Stimulated activated naive CD8-positive, alpha-beta T cell treated with anti-CD3 and anti-CD28 coated beads, Interleukin-15, Interleukin-2, amounts not matched to agents 100 U/mL and 50 U/mL, for 24 hours (primary cell): ENCODE results near the gene PAFAH2.
A peak's percentile ranks its signal among the peaks of the same experiment; 100 is the strongest.

Source experiments
- ATAC-seq: fragments of 150-1000 bp; cut with Tn5 transposase; one replicate; pipeline ENCODE4 v1.10.0; 2021
- DNase-seq: peaks from one replicate; pipeline ENCODE4 v3.0.0; 2021

Gene PAFAH2

DNA sequence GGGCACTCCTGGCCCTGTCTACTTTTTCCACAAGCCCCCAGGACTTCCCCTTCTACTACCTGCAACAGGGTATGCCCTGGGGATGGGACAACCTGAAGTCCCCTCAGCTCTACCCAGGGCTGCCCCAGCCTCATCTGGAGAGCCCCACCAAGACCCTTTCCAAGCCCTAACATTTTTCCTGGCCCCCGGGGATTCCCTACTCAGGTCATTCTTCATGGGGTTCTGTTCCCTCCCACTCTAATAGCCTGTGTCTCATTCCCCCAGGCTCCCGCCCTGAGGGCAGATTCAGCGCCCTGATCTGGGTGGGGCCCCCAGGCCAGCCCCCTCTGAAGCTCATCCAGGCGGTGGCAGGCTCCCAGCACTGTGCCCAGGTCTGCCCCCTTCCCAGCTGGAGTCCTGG, 33.3 kb upstream of the PAFAH2 start:
- ATAC-seq = no peak

GRCh38 chr1:26029864-26030481, 32.1 kb upstream of the PAFAH2 start:
- no peak for ATAC-seq

More for the DNA sequence above, 33.3 kb upstream of the PAFAH2 start:
- DNase-seq = no peak

DNA sequence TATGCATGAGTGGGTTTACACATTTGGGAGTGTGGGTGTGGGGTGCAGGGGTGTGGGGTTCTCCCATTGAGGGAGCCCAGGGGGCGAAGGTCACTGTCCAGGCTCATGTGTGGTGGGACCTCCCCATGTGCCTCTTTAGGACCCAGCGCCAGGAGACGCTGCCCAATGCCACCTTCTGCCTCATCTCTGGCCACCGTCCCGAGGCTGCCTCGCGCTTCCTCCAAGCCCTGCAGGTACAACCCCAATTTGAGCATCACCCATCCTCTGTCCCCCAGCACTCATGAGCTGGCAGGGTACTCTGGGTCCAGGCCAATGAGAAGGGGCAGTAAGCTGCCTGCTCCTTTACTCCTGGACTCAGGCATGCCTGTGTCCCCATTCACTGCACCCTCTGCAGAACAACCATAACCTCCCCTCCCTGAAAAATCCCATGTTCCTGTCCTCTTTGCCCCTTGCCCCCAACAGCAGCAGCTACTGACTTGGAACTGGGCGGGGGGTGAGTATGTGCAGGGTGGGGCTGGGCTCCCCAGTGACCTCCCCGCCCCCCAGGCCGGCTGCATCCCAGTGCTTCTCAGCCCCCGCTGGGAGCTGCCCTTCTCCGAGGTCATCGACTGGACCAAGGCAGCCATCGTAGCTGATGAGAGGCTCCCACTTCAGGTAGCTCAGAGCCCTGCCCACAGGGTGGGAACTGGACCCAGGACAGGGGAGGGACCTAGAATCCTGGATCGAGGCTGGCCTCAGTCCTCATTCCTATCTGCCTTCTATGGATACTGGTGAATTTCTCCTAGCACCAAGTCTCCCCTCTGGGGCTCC, 31.4 kb upstream of the PAFAH2 start:
- no peak for ATAC-seq
- DNase-seq = no peak

More at GRCh38 chr1:26029864-26030481, 32.1 kb upstream of the PAFAH2 start:
- no peak for DNase-seq

- no peak for DNase-seq
- no peak for ATAC-seq
These were observed 30.7 kb upstream of the PAFAH2 start for GRCh38 chr1:26028490-26028980.

DNA sequence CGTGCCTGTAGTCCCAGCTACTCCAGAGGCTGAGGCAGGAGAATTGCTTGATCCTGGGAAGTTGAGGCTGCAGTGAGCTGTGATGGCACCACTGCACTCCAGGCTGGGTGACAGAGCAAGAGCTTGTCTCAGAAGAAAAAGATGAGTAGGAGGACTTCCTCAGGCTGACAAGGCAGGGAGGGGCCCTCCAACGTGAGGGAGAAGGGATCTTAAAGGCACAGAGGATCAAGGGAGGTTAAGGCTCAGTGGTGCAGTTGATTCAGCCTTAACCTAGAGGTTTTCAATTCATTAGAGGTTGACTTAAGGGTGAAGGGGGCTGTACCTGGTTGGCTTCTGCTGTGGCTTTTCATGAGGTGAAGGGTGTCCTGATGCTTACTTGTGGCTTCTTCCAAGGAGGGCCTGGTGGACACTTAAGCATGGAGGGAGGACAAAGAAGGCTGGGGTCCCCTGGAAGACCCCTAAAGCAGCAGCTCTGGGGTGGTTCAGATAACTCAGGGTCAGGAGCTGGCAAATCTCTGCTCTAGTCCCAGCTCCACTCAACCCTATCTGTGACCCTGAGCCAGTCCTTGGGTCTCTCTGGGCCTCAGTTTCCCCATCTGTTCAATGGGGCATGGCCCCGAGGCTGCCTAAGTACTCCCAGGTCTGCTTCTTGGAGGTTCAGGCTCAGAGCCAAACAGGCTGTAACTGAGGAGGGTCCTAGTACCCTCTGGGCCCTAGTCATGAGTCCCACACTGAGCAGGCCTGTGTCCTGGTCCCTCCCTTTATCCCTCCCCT, 30.0 kb upstream of the PAFAH2 start:
- no peak for DNase-seq

DNA sequence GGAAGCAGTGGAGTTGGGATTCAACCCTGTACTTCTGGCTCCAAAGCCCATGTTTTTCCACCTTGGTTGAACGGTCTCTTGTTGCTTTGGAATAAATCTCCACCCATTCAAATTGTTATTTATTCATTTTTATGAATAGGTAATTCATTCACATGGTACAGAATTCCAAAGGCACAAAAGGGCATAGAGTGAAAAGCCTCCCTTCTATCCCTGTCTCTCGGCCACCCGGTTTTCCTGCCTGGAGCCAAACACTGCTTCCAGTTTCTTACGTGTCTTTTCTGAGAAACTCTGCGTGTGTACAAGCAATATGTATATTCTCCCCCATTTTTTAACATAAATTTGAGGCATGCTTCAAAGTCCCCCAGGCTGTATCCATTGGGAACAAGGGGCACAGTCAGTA, 27.7 kb upstream of the PAFAH2 start:
- ATAC-seq = no peak
- DNase-seq = no peak

More for the DNA sequence above, 30.0 kb upstream of the PAFAH2 start:
- ATAC-seq = peak; percentile 29

DNA sequence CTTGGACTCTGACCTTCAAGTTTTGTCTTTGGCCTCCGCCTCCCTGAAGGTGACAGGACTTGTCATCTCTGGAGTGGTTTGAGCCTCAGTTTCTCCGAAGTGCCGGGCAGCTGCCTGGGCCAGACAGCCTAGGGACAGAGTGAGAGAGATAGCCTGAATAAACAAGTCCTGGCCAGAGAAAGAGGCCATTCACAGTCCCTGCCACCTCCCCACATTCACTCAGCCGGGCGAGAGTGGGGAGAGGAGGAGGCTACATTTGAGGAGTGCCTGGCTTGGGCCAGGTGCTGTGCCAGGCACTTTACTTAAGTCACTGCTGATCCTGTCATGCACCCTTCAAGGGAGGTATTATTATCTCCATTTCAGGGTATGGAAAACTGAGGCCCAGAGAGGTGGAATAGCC, 27.2 kb upstream of the PAFAH2 start:
- no peak for DNase-seq
- no peak for ATAC-seq

DNA sequence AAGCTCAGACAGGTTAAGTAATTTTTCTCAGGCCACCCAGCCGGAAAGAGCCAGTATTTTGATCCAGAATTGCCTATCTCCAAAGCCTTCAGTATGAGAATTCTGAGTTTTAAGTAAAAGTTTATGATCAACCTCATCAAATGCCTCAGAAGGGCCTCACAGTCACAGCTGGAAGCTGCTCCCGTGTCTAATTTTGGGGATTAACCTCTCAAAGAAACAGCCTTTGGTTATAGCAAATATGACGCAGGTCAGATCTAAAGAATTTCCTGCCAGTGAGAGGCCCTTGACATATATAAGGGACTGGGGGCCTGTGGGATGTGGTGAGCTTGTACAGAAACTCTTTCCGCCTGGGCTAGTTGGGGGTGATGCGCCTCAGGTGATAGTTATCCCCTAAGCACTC, 26.0 kb upstream of the PAFAH2 start:
- no peak for DNase-seq
- no peak for ATAC-seq

DNA sequence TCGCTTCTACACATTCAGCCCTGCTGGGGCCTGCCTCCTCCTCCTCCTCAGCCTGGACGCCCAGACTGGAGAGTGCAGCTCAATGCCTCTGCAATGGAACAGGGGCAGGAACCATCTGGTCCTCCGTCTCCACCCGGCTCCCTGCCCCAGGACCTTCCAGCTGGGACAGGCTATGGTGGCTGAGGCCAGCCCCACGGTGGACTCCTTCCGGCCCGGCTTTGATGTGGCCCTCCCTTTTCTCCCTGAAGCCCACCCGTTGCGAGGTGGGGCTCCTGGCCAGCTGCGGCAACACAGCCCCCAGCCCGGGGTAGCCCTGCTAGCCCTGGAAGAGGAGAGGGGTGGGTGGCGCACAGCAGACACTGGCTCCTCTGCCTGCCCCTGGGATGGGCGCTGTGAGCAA, 25.1 kb upstream of the PAFAH2 start:
- ATAC-seq (no peak), DNase-seq (no peak)

GRCh38 chr1:26022404-26022779, 24.5 kb upstream of the PAFAH2 start:
- ATAC-seq = no peak
- no peak for DNase-seq

DNA sequence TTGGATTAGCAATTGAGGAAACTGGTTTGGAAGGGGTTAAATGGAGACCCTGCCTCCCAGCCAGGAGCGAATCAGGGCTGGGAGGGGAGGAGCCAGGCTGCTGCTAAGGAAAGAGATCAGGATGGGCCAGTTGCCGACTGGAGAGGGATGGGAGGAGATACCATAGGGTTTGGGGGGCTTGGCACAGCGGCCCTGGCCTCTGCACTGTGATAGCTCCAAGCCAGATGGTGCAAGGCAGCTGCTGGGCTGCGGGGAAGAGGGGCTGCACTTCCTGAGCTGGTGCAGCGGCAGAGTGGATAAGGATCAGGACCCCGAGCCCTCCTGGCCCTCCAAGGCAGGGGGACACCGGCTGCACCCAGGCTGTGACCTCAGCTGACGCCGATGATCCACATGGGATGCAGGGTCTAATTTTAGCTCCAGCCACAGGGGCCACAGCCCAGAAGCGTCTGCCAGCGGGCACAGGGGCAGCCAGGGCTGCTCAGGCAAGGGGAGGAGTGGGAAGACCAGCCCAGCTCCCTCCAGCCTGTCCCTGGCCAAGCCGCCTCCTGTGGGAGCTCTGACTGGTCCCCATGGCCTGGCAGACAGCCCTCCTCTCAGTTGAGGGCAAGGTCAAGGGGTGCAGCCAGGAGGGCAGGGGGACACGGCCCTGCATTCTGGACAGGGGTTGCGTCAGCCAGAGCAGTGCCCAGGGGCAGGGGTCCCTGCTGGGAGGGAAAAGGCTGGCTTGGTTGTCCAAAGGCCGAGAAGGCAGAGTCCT, 24.0 kb upstream of the PAFAH2 start, which contains the start of gene EXTL1:
TSS of gene EXTL1 (plus strand) at position 129 of the 757 bp plus-strand sequence. CDS start 872 bp downstream, outside the sequence.
- ATAC-seq = no peak
- DNase-seq = no peak

- ATAC-seq = no peak
- DNase-seq = no peak
These were observed 23.2 kb upstream of the PAFAH2 start for GRCh38 chr1:26020941-26021646.

GRCh38 chr1:26020330-26020768, 22.5 kb upstream of the PAFAH2 start:
- DNase-seq (no peak), ATAC-seq (no peak)

GRCh38 chr1:26019641-26020315, 21.9 kb upstream of the PAFAH2 start:
- DNase-seq (no peak), ATAC-seq (no peak)

- DNase-seq (no peak), ATAC-seq (no peak)
These were observed 19.7 kb upstream of the PAFAH2 start for GRCh38 chr1:26017606-26018005.

- DNase-seq = no peak
- ATAC-seq = peak; percentile 61
These were observed 19.2 kb upstream of the PAFAH2 start for GRCh38 chr1:26016953-26017545.

DNA sequence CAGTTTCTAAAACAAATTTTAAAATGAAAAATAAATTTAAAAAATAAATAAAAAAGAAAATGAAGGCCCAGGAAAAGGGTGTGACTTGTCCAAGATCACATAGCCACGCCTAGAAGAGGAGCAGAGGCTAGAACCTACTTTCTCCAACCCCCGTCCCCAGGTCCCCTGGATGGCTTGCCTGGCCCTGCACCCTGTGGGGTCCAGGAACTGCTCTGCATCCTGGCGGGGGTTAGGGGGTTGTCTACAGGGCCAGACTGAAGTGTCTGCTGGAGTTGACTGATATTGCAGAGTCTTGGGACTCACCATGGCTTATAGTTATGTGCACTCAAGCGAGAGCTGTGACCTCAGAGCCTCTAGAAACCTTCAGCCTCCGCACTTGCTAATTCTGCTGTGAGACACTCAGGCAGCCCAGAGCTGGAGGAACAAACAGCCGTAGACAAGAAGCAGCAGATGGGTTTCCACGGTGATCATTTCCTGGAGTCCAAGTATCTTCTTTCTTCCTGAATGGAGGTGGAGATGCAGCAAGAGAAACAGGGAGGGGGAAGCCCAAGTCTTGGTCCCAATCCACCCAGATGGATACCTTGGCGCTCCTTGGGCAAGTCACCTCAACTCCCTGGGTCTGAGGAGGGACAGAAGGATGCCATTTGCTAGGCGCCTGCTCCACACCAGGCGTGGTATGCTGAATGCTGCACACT, 18.5 kb upstream of the PAFAH2 start:
- ATAC-seq (no peak), DNase-seq (no peak)

DNA sequence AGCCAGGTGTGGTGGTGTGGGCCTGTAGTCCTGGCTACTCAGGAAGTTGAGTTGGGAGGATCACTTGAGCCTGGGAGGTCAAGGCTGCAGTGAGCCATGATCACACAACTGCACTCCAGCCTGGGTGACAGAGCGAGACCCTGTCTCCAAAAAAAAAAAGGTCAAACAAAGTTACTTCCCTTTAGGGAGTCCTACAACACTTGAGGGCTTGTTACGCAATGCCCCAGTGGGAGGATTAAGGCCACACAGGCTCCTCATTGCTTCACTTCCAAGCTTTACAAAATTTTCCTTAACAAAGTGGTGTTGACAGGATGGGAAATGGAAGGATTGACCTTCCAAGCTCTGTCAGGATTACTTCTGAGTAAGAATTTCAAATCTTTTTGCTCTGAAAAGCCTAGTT, 17.5 kb upstream of the PAFAH2 start:
- DNase-seq = no peak

DNA sequence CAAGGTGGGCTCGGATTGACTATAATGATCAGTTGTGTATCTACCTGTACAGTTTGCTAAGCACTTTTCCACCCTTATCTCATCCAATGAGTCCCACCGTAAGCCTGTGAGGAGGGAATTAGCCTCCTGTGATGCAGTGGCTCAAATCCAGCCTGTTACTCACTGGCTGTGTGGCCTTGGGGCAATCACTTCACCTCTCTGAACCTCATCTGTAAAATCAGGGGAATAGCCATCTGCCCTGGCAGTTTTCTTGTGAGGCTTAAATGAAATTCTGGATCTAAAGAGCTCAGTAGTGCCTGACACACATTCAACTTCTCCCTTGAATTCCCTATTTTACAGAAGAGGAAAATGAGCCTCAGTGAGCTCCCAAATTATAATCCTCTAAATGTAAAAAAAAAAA, 16.3 kb upstream of the PAFAH2 start:
- ATAC-seq (no peak), DNase-seq (no peak)

More for the DNA sequence above, 17.5 kb upstream of the PAFAH2 start:
- ATAC-seq = no peak

DNA sequence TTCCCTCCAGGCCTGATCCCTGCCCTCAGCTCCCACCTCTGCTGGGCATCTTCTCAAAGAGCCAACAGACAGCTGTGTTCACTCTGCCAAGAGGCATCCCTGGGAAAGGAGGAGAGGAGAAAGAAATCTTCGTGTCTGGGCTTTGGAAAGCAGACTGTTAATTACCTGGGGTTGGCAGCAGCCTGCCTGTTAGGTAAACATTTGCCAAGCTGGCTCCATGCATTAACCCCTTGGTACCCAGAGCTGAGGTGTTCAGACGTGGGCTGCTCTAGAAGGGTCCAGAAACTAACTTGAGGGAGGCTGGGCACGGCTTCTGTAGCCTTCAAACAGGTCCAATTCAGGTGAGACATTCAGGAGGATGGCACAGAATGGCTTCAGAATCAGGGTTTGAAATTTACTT, 15.0 kb upstream of the PAFAH2 start:
- ATAC-seq (no peak), DNase-seq (no peak)
